PC-3 (cell line): Measurements from ENCODE around the gene GJA8. TPM values are rescaled to one million over a fixed set of nuclear protein-coding genes. Genes with fewer than 3 reads are reported as not detected.
"Not testable (repeated sequence)": the region's sequence is repeated elsewhere in the genome, so short reads cannot be mapped to it uniquely, and the experiment has no call there.

ENCODE experiments used
- ATAC-seq: fragments of 200-7000 bp; cut with Tn5 transposase; 2 replicates; pipeline ENCODE4 v1.9.1; 2020; ENCODE audit warnings: mild to moderate bottlenecking, moderate library complexity
- BruUV-seq: library from RNA; stranded (reverse); fragments of 400-500 nt; replicated peaks from 2 replicates; lab custom pipeline; 2021; lab: Mats Ljungman, UMichigan
- CTCF ChIA-PET: fragments of 300-600 bp; sonication (Branson Sonifier 250); formaldehyde crosslinking; loops from one replicate; lab custom pipeline; 2022; ENCODE audit warnings: antibody characterized with exemption; lab: Charles Lee
- POLR2A ChIA-PET: fragments of 300-600 bp; sonication (Branson Sonifier 250); formaldehyde crosslinking; loops from one replicate; lab custom pipeline; 2022; ENCODE audit warnings: antibody characterized with exemption; ENCODE audit not compliant: unreplicated experiment; lab: Charles Lee
- DNase-seq: peaks from one replicate; pipeline ENCODE4 v3.0.0-alpha.2; 2015
- H2AFZ ChIP-seq: fragments of 300-600 bp; sonication (generic); 2 replicates; pipeline ENCODE4 v1.6.0; 2016; ENCODE audit warnings: antibody characterized with exemption, low read length
- H3F3A ChIP-seq: fragments of 300-600 bp; sonication (generic); one replicate; pipeline ENCODE4 v1.6.0; 2017; ENCODE audit warnings: antibody characterized with exemption, low read length, control low read depth, mild to moderate bottlenecking; ENCODE audit not compliant: unreplicated experiment
- H3K27ac ChIP-seq: fragments of 300-600 bp; sonication (generic); 2 replicates; pipeline ENCODE4 v1.5.1; 2016; ENCODE audit warnings: mild to moderate bottlenecking, low read length
- H3K27me3 ChIP-seq: fragments of 300-600 bp; sonication (generic); 2 replicates; pipeline ENCODE4 v1.6.1; 2016; ENCODE audit warnings: low read length, mixed read lengths
- H3K36me3 ChIP-seq: fragments of 300-600 bp; sonication (generic); 2 replicates; pipeline ENCODE4 v1.6.1; 2016; ENCODE audit warnings: low read depth, mixed run types, low read length, mixed read lengths
- H3K4me1 ChIP-seq: fragments of 300-600 bp; sonication (generic); 2 replicates; pipeline ENCODE4 v1.5.1; 2016; ENCODE audit warnings: low read length; ENCODE audit not compliant: insufficient read depth
- H3K4me2 ChIP-seq: fragments of 300-600 bp; sonication (generic); 2 replicates; pipeline ENCODE4 v1.6.0; 2016; ENCODE audit warnings: low read length
- H3K4me3 ChIP-seq: fragments of 300-600 bp; sonication (generic); 2 replicates; pipeline ENCODE4 v1.5.1; 2016; ENCODE audit warnings: mild to moderate bottlenecking, low read length, mixed read lengths
- H3K79me2 ChIP-seq: fragments of 300-600 bp; sonication (generic); 2 replicates; pipeline ENCODE4 v1.6.1; 2017; ENCODE audit warnings: low read length, mixed read lengths
- H3K9ac ChIP-seq: fragments of 300-600 bp; sonication (generic); 2 replicates; pipeline ENCODE4 v1.6.0; 2016; ENCODE audit warnings: mild to moderate bottlenecking, low read length
- H3K9me2 ChIP-seq: fragments of 300-600 bp; sonication (generic); replicated peaks from 2 replicates; pipeline ENCODE4 v1.6.1; 2016; ENCODE audit warnings: mixed run types, low read length, mixed read lengths
- H3K9me3 ChIP-seq: fragments of 300-600 bp; sonication (generic); 2 replicates; pipeline ENCODE4 v1.6.1; 2016; ENCODE audit warnings: low read length, mixed read lengths
- H4K20me1 ChIP-seq: fragments of 300-600 bp; sonication (generic); 2 replicates; pipeline ENCODE4 v1.6.1; 2016; ENCODE audit warnings: low read length, mixed read lengths
- intact Hi-C: fragments of 100-400 bp; cut with micrococcal nuclease; formaldehyde crosslinking; loops from 2 replicates; pipeline ENCODE4 v1.9.0; 2023
- total RNA-seq: library from RNA; depleted of rRNA; stranded (reverse); fragments of >200 nt; gene quantifications from 2 replicates; pipeline ENCODE4 v1.2.3, GENCODE V29; 2014; rRNA removed

GJA8 gene
- total RNA-seq, 1 experiment from 2014 or later: not detected

- CTCF ChIA-PET, BruUV-seq: not testable (repeated sequence)
Observed at GRCh38 chr1:147935296-147935695, 32.7 kb downstream of the GJA8 start.

DNA sequence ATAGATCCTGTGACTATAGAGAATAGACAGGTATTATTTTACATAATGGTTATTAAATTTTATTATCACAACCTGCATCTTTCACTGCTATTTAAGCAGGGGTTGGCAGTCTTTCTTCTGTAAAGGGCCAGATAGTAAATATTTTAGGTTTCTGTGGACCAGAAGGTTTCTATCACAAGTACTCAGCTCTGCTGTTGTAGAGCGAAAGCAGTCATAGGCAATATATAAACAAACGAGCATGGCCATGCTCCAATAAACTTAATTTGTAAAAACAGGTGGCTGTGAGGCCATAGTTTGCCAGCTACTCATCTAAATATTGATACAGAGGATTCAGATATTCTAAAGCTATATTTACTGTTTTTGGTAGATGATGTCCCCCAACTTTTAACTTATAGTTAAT lies 37.9 kb downstream of the GJA8 start:
- H3K79me2 ChIP-seq, H3K4me1 ChIP-seq, H3K27me3 ChIP-seq, intact Hi-C loops, CTCF ChIA-PET, H3K9me3 ChIP-seq, H3K9me2 ChIP-seq, H3F3A ChIP-seq, H3K9ac ChIP-seq, H3K36me3 ChIP-seq, H2AFZ ChIP-seq, ATAC-seq, POLR2A ChIA-PET, H3K4me2 ChIP-seq, H4K20me1 ChIP-seq, BruUV-seq, H3K27ac ChIP-seq, H3K4me3 ChIP-seq, DNase-seq: not testable (repeated sequence)

More at GRCh38 chr1:147935296-147935695, 32.7 kb downstream of the GJA8 start:
- H3K4me2 ChIP-seq, H3K4me1 ChIP-seq, H3K9me2 ChIP-seq, H3K9ac ChIP-seq, POLR2A ChIA-PET, H4K20me1 ChIP-seq, intact Hi-C loops, H3K27me3 ChIP-seq, DNase-seq, H3K9me3 ChIP-seq, ATAC-seq, H3F3A ChIP-seq, H3K36me3 ChIP-seq, H3K27ac ChIP-seq, H2AFZ ChIP-seq, H3K4me3 ChIP-seq: not testable (repeated sequence)
- H3K79me2 ChIP-seq: peaks cover 21% of the 10 kb centered on the region

GRCh38 chr1:147942563-147942962 lies 40.0 kb downstream of the GJA8 start:
- CTCF ChIA-PET, H3K9me3 ChIP-seq, H3K36me3 ChIP-seq, ATAC-seq, H3K9ac ChIP-seq, H3K4me1 ChIP-seq, H3K9me2 ChIP-seq, DNase-seq, H3K27ac ChIP-seq, H3K79me2 ChIP-seq, H3K27me3 ChIP-seq, H3K4me3 ChIP-seq, H3F3A ChIP-seq, H3K4me2 ChIP-seq, BruUV-seq, H4K20me1 ChIP-seq, POLR2A ChIA-PET, intact Hi-C loops, H2AFZ ChIP-seq: not testable (repeated sequence)

DNA sequence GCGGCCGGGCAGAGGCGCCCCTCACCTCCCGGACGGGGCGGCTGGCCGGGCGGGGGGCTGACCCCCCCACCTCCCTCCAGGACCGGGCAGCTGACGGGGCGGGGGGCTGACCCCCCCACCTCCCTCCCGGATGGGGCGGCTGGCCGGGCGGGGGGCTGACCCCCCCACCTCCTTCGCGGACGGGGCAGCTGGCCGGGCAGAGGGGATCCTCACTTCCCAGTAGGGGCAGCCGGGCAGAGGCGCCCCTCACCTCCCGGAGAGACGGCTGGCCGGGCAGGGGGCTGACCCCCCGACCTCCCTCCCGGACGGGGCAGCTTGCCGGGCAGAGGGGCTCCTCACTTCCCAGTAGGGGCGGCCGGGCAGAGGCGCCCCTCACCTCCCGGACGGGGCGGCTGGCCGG lies 46.9 kb downstream of the GJA8 start:
- BruUV-seq, H3K4me1 ChIP-seq, intact Hi-C loops, H4K20me1 ChIP-seq, H3K4me2 ChIP-seq, H3K9me3 ChIP-seq, H3K27me3 ChIP-seq, ATAC-seq, POLR2A ChIA-PET, H3K9me2 ChIP-seq, H2AFZ ChIP-seq, H3K79me2 ChIP-seq, H3K27ac ChIP-seq, H3F3A ChIP-seq, H3K9ac ChIP-seq, H3K4me3 ChIP-seq, DNase-seq, CTCF ChIA-PET, H3K36me3 ChIP-seq: not testable (repeated sequence)

Other genes starting within 250 kb of the GJA8 start
- gene ACP6, start 232.3 kb upstream of the GJA8 start, total RNA-seq: 51.2 and 58.2 TPM in 2 replicates
- 1.1 and 2.0 TPM in 2 replicates for gene GJA5, start 142.2 kb upstream of the GJA8 start, total RNA-seq
- gene GPR89B, start 25.6 kb downstream of the GJA8 start, total RNA-seq: 17.8 and 23.4 TPM in 2 replicates
- 7.9 and 8.9 TPM in 2 replicates for gene NBPF11, start 249.5 kb downstream of the GJA8 start, total RNA-seq